Type B pancreatic cell (in vitro differentiated cells): ENCODE data around the gene TMEM235. TPM values are rescaled to one million over a fixed set of nuclear protein-coding genes. Genes with fewer than 3 reads are reported as not detected.
A peak's percentile ranks its signal among the peaks of the same experiment; 100 is the strongest.

Source experiments
- DNase-seq: peaks from one replicate; pipeline ENCODE4 v3.0.0; 2021; ENCODE audit warnings: mixed read lengths; ENCODE audit not compliant: unreplicated experiment; ENCODE audit errors: extremely low spot score
- H3K27ac Mint-ChIP-seq: 2 replicates; pipeline ENCODE4 v1.8.0; 2021; ENCODE audit warnings: mild to moderate bottlenecking, mixed read lengths
- H3K27me3 Mint-ChIP-seq: 2 replicates; pipeline ENCODE4 v1.8.0; 2021; ENCODE audit warnings: mixed read lengths
- H3K36me3 Mint-ChIP-seq: 2 replicates; pipeline ENCODE4 v1.8.0; 2021; ENCODE audit warnings: mixed read lengths
- H3K4me1 Mint-ChIP-seq: one replicate; pipeline ENCODE4 v1.8.0; 2021; ENCODE audit warnings: mixed read lengths; ENCODE audit not compliant: unreplicated experiment
- H3K4me3 Mint-ChIP-seq: 2 replicates; pipeline ENCODE4 v1.8.0; 2021; ENCODE audit warnings: mild to moderate bottlenecking, mixed read lengths
- H3K9me3 Mint-ChIP-seq: 2 replicates; pipeline ENCODE4 v1.8.0; 2021; ENCODE audit warnings: mixed read lengths
- total RNA-seq: library from RNA; stranded (reverse); gene quantifications from 2 replicates; pipeline ENCODE4 v1.2.1, GENCODE V29; 2021; ENCODE audit warnings: low replicate concordance
- TF ChIP-seq, protein P1 (sequence below): fragments of 200-600 bp; sonication (generic); conservative IDR thresholded peaks from 2 replicates; pipeline ENCODE4 v1.5.0; 2021; ENCODE audit warnings: antibody characterized with exemption, mild to moderate bottlenecking

Gene TMEM235
- total RNA-seq, 1 donor from 2014 or later, result 0.43 TPM

DNA sequence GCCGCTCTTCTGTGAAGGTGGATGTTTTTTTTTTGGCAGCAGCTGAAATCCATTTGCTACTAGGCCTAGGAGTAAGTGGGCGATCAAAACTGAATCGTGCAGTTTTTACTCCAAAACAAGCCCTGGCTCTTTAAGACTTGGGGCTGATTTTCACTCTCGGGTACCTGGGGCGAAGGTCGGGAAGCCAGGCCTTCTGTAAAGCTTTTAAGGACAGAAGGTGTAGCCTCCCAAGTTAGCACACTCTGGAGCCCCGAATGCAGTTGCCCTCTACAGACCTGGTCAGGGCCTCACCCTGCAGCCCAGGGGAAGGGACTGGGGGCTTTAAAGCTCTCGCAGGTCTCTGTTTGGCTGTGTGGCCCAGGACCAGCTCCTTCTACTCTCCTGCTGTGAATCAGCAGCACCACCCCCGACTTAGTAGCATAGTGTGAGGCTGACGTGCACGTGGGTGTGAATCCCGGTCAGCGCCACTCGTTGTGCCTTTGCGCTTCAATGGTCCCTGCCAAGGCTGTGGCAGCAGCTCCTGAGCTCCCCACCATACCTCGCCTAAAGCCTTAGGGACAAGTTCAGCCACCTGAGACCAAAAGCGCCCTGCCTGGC is 49.9 kb downstream of the TMEM235 start:
- Mint-ChIP-seq H3K9me3 (no peaks in the 10 kb centered on the region), H3K4me3 (no peak overlapping the region), H3K4me1 (peaks cover 12% of the 10 kb centered on the region), H3K27me3 (no peaks in the 10 kb centered on the region), H3K27ac (no peak overlapping the region), H3K36me3 (no peaks in the 10 kb centered on the region)
- no peak for DNase-seq
- TF ChIP-seq, protein P1, sequence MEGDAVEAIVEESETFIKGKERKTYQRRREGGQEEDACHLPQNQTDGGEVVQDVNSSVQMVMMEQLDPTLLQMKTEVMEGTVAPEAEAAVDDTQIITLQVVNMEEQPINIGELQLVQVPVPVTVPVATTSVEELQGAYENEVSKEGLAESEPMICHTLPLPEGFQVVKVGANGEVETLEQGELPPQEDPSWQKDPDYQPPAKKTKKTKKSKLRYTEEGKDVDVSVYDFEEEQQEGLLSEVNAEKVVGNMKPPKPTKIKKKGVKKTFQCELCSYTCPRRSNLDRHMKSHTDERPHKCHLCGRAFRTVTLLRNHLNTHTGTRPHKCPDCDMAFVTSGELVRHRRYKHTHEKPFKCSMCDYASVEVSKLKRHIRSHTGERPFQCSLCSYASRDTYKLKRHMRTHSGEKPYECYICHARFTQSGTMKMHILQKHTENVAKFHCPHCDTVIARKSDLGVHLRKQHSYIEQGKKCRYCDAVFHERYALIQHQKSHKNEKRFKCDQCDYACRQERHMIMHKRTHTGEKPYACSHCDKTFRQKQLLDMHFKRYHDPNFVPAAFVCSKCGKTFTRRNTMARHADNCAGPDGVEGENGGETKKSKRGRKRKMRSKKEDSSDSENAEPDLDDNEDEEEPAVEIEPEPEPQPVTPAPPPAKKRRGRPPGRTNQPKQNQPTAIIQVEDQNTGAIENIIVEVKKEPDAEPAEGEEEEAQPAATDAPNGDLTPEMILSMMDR, result no peak

DNA sequence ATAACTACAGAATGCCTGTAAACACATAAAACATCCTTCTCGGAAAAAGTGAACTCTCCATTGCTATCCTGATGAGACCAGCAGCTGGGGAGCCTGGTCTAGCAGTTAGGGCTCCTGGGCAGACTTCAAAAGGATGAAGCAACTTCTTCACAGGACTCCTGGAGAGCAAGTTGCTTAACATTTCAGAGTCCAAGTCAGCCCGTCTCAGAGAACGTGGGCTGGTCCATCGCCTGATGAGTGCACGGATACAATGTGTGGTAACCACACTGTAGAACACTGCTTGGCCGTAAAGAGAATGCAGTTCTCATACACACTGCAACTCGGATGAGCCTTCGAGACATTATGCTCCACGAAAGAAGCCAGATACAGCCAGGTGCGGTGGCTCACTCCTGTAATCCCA is 52.7 kb downstream of the TMEM235 start:
- Mint-ChIP-seq H3K27ac (no peak overlapping the region), H3K4me3 (no peak overlapping the region), H3K27me3 (no peaks in the 10 kb centered on the region), H3K4me1 (peaks cover 12% of the 10 kb centered on the region), H3K36me3 (no peaks in the 10 kb centered on the region), H3K9me3 (no peaks in the 10 kb centered on the region)
- no peak for DNase-seq
- TF ChIP-seq, protein P1, result no peak

GRCh38 chr17:78289004-78289403 is 57.6 kb downstream of the TMEM235 start:
- no peaks in the 10 kb centered on the region for H3K36me3 Mint-ChIP-seq
- TF ChIP-seq, protein P1, result no peak
- no peak for DNase-seq
- no peak overlapping the region for H3K27ac Mint-ChIP-seq
- no peaks in the 10 kb centered on the region for H3K9me3 Mint-ChIP-seq
- H3K4me3 Mint-ChIP-seq, result no peak overlapping the region
- no peaks in the 10 kb centered on the region for H3K27me3 Mint-ChIP-seq
- H3K4me1 Mint-ChIP-seq, result no peaks in the 10 kb centered on the region

- TF ChIP-seq, protein P1, result peak; percentile 84
- Mint-ChIP-seq H3K27ac (no peak overlapping the region), H3K27me3 (no peaks in the 10 kb centered on the region), H3K9me3 (no peaks in the 10 kb centered on the region), H3K4me3 (no peak overlapping the region), H3K4me1 (no peaks in the 10 kb centered on the region), H3K36me3 (no peaks in the 10 kb centered on the region)
- no peak for DNase-seq
Observed at GRCh38 chr17:78289802-78290363, 58.5 kb downstream of the TMEM235 start.

Other genes starting within 250 kb of the TMEM235 start
- gene TMC6, start 102.9 kb upstream of the TMEM235 start, total RNA-seq, result 94.4 and 122 TPM in 2 replicates
- 0.85 and 0.90 TPM in 2 replicates for gene TMC8, start 100.9 kb upstream of the TMEM235 start, total RNA-seq
- not detected in 2 replicates for gene C17orf99, start 85.2 kb upstream of the TMEM235 start, total RNA-seq
- gene SYNGR2, start 63.0 kb upstream of the TMEM235 start, total RNA-seq, result 64.1 and 179 TPM in 2 replicates
- 34.4 and 41.2 TPM in 2 replicates for gene TK1, start 44.6 kb upstream of the TMEM235 start, total RNA-seq
- 26.4 and 30.5 TPM in 2 replicates for gene AFMID, start 44.3 kb upstream of the TMEM235 start, total RNA-seq
- gene BIRC5, start 17.4 kb upstream of the TMEM235 start, total RNA-seq, result 20.0 and 63.3 TPM in 2 replicates
- 16.9 and 21.1 TPM in 2 replicates for gene SOCS3, start 128.4 kb downstream of the TMEM235 start, total RNA-seq
- gene PGS1, start 147.0 kb downstream of the TMEM235 start, total RNA-seq, result 44.7 and 54.8 TPM in 2 replicates